ENCODE measurements around the gene TRPC1.

TRPC1 gene

GRCh38 chr3:142723968-142724681 lies at the start of gene TRPC1:
Gene TRPC1, plus strand, starts transcription at chr3:142724034. Its CDS starts 526 bp downstream, at chr3:142724560.
- TF ChIP-seq, protein P1, sequence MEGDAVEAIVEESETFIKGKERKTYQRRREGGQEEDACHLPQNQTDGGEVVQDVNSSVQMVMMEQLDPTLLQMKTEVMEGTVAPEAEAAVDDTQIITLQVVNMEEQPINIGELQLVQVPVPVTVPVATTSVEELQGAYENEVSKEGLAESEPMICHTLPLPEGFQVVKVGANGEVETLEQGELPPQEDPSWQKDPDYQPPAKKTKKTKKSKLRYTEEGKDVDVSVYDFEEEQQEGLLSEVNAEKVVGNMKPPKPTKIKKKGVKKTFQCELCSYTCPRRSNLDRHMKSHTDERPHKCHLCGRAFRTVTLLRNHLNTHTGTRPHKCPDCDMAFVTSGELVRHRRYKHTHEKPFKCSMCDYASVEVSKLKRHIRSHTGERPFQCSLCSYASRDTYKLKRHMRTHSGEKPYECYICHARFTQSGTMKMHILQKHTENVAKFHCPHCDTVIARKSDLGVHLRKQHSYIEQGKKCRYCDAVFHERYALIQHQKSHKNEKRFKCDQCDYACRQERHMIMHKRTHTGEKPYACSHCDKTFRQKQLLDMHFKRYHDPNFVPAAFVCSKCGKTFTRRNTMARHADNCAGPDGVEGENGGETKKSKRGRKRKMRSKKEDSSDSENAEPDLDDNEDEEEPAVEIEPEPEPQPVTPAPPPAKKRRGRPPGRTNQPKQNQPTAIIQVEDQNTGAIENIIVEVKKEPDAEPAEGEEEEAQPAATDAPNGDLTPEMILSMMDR (IDR thresholded peaks at IDR 0.05; ENCODE audit: borderline replicate concordance, control extremely low read depth, extremely low read depth, insufficient read depth, missing control alignments) = no peak
- in situ Hi-C loops (cut with MboI; ENCODE audit: low sequenced_read_pairs, unreplicated experiment) = no loop called here
- peak; percentile 96 for DNase-seq (ENCODE audit: low spot score)

GRCh38 chr3:142676151-142676550 lies 47.7 kb upstream of the TRPC1 start:
- in situ Hi-C loops (cut with MboI; ENCODE audit: low sequenced_read_pairs, unreplicated experiment) = no loop called here
- DNase-seq (ENCODE audit: low spot score) = no peak
- TF ChIP-seq, protein P1 (IDR thresholded peaks at IDR 0.05; ENCODE audit: borderline replicate concordance, control extremely low read depth, extremely low read depth, insufficient read depth, missing control alignments) = no peak

GRCh38 chr3:142680710-142681109 lies 43.1 kb upstream of the TRPC1 start:
- DNase-seq (ENCODE audit: low spot score) = no peak
- TF ChIP-seq, protein P1 (IDR thresholded peaks at IDR 0.05; ENCODE audit: borderline replicate concordance, control extremely low read depth, extremely low read depth, insufficient read depth, missing control alignments) = no peak
- in situ Hi-C loops (cut with MboI; ENCODE audit: low sequenced_read_pairs, unreplicated experiment) = no loop called here

GRCh38 chr3:142690613-142691012 lies 33.2 kb upstream of the TRPC1 start:
- TF ChIP-seq, protein P1 (IDR thresholded peaks at IDR 0.05; ENCODE audit: borderline replicate concordance, control extremely low read depth, extremely low read depth, insufficient read depth, missing control alignments) = no peak
- in situ Hi-C loops (cut with MboI; ENCODE audit: low sequenced_read_pairs, unreplicated experiment) = no loop called here
- DNase-seq (ENCODE audit: low spot score) = no peak

- no peak for DNase-seq (ENCODE audit: low spot score)
Observed at GRCh38 chr3:142691527-142691926, 32.3 kb upstream of the TRPC1 start.

DNA sequence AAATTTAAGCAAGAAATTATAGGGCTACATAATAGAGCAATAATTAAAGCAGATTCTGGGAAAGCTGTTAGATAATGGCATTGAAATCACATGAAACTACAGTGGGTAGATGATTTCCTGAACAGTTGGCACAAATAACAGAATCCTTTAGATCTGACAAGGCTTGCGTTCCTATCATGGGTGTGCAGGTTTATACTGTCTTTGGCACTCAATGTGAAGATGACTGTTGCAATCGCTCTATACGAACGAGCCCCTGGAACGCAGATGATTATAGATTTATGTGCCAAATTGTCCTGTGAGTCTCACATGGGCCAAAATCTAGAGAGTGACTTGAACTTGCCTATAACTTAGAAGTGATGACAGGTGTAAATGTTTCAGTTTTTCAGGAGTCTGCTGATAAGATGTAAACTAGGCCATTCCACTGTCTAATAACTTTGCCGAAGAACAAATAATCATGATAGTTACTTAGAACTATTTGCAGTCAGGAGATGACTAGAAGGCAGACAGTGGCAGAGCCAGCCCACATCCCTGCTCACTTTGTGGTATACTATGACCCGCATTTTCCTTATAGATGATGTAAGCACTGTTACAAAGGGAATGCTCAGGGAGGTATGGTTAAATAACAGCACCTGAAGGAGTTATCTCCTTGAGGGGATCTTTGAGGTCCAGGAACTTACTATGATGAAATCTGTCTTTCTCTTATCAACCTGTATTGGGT lies 30.5 kb upstream of the TRPC1 start:
- in situ Hi-C loops (cut with MboI; ENCODE audit: low sequenced_read_pairs, unreplicated experiment) = no loop called here
- TF ChIP-seq, protein P1 (IDR thresholded peaks at IDR 0.05; ENCODE audit: borderline replicate concordance, control extremely low read depth, extremely low read depth, insufficient read depth, missing control alignments) = no peak
- no peak for DNase-seq (ENCODE audit: low spot score)

More at GRCh38 chr3:142691527-142691926, 32.3 kb upstream of the TRPC1 start:
- TF ChIP-seq, protein P1 (IDR thresholded peaks at IDR 0.05; ENCODE audit: borderline replicate concordance, control extremely low read depth, extremely low read depth, insufficient read depth, missing control alignments) = no peak
- in situ Hi-C loops (cut with MboI; ENCODE audit: low sequenced_read_pairs, unreplicated experiment) = no loop called here

All from GM13976 (cell line).